Activated naive CD4-positive, alpha-beta T cell treated with anti-CD3 and anti-CD28 coated beads for 36 hours (primary cell): Measurements from ENCODE around the gene NGEF. TPM values are rescaled to one million over a fixed set of nuclear protein-coding genes. Genes with fewer than 3 reads are reported as not detected.
"Not testable (repeated sequence)": the region's sequence is repeated elsewhere in the genome, so short reads cannot be mapped to it uniquely, and the experiment has no call there.

ENCODE experiments used
- CTCF ChIA-PET: fragments of 350-600 bp; sonication (Branson Sonifier 250); formaldehyde crosslinking; loops from one replicate; lab custom pipeline; 2021; ENCODE audit warnings: antibody characterized with exemption; lab: Charles Lee
- DNase-seq: peaks from one replicate; pipeline ENCODE4 v3.0.0-alpha.2; 2020
- H3K27ac Mint-ChIP-seq: one replicate; pipeline ENCODE4 v1.8.0; 2021; ENCODE audit warnings: mild to moderate bottlenecking, mixed read lengths
- H3K27me3 Mint-ChIP-seq: one replicate; pipeline ENCODE4 v1.8.0; 2021; ENCODE audit warnings: low read depth, mixed read lengths
- H3K36me3 Mint-ChIP-seq: one replicate; pipeline ENCODE4 v1.8.0; 2021; ENCODE audit warnings: low read depth, mixed read lengths
- H3K4me1 Mint-ChIP-seq: one replicate; pipeline ENCODE4 v1.8.0; 2021; ENCODE audit warnings: low read depth, mixed read lengths
- H3K4me3 Mint-ChIP-seq: one replicate; pipeline ENCODE4 v1.8.0; 2021; ENCODE audit warnings: mild to moderate bottlenecking, moderate library complexity, mixed read lengths
- H3K9me3 Mint-ChIP-seq: one replicate; pipeline ENCODE4 v1.8.0; 2021; ENCODE audit warnings: mixed read lengths
- intact Hi-C: fragments of 100-400 bp; cut with micrococcal nuclease; formaldehyde crosslinking; loops from one replicate; pipeline ENCODE4 v1.15.1; 2023
- total RNA-seq, 2 experiments: library from RNA; stranded (reverse); gene quantifications; one replicate each; pipeline ENCODE4 v1.2.3, GENCODE V29; 2021

NGEF gene
- total RNA-seq, 2 experiments from 2014 or later = 0.12 TPM; not detected in 1

- no peak overlapping the region for H3K4me3 Mint-ChIP-seq
- H3K9me3 Mint-ChIP-seq = no peaks in the 10 kb centered on the region
- H3K36me3 Mint-ChIP-seq = no peaks in the 10 kb centered on the region
- CTCF ChIA-PET = interaction anchor here (1.1 to 1.4 kb wide), 2 partner anchors 22 to 23 kb away, joined by 3 to 5 read pairs; no protein-coding TSS in a partner anchor
- no peaks in the 10 kb centered on the region for H3K4me1 Mint-ChIP-seq
- H3K27ac Mint-ChIP-seq = no peak overlapping the region
- H3K27me3 Mint-ChIP-seq = no peaks in the 10 kb centered on the region
- intact Hi-C loops = no loop called here
- DNase-seq = no peak
Observed at GRCh38 chr2:233031556-233032500, 18.8 kb upstream of the NGEF start.

- DNase-seq = no peak
- Mint-ChIP-seq H3K27me3 (no peaks in the 10 kb centered on the region), H3K36me3 (no peaks in the 10 kb centered on the region), H3K27ac (no peak overlapping the region), H3K4me3 (no peak overlapping the region), H3K4me1 (no peaks in the 10 kb centered on the region), H3K9me3 (no peaks in the 10 kb centered on the region)
- CTCF ChIA-PET = interaction anchor here (0.6 to 1.4 kb wide), 4 partner anchors 25 to 225 kb away, joined by 3 to 5 read pairs (median 4); partner anchors contain the start of gene ATG16L1
- intact Hi-C loops = loop anchor here (5.0 kb wide), 1 partner anchor 177 kb away; no protein-coding TSS in a partner anchor
Observed at GRCh38 chr2:233029321-233029720, 16.3 kb upstream of the NGEF start.

- no peak overlapping the region for H3K4me3 Mint-ChIP-seq
- CTCF ChIA-PET = interaction anchor here (1.8 kb wide), 1 partner anchor 28 kb away, joined by 5 read pairs; no protein-coding TSS in a partner anchor
- H3K27ac Mint-ChIP-seq = no peak overlapping the region
- no peaks in the 10 kb centered on the region for H3K4me1 Mint-ChIP-seq
- intact Hi-C loops = loop anchor here (5.0 kb wide), 1 partner anchor 174 kb away; no protein-coding TSS in a partner anchor
- H3K9me3 Mint-ChIP-seq = no peaks in the 10 kb centered on the region
- H3K36me3 Mint-ChIP-seq = no peaks in the 10 kb centered on the region
- DNase-seq = no peak
- H3K27me3 Mint-ChIP-seq = no peaks in the 10 kb centered on the region
Observed at GRCh38 chr2:233026198-233026813, 13.2 kb upstream of the NGEF start.

- Mint-ChIP-seq H3K4me3 (no peak overlapping the region), H3K4me1 (no peaks in the 10 kb centered on the region), H3K27ac (no peak overlapping the region), H3K9me3 (no peaks in the 10 kb centered on the region), H3K27me3 (no peaks in the 10 kb centered on the region), H3K36me3 (no peaks in the 10 kb centered on the region)
- DNase-seq = no peak
- CTCF ChIA-PET = interaction anchor here (1.8 kb wide), 1 partner anchor 29 kb away, joined by 5 read pairs; no protein-coding TSS in a partner anchor
- intact Hi-C loops = loop anchor here (5.0 kb wide), 1 partner anchor 173 kb away; no protein-coding TSS in a partner anchor
Observed at GRCh38 chr2:233025706-233026105, 12.7 kb upstream of the NGEF start.

- CTCF ChIA-PET = no interaction called here
- H3K27me3 Mint-ChIP-seq = no peaks in the 10 kb centered on the region
- H3K9me3 Mint-ChIP-seq = no peaks in the 10 kb centered on the region
- H3K4me3 Mint-ChIP-seq = no peak overlapping the region
- intact Hi-C loops = no loop called here
- no peak for DNase-seq
- H3K4me1 Mint-ChIP-seq = no peaks in the 10 kb centered on the region
- H3K36me3 Mint-ChIP-seq = no peaks in the 10 kb centered on the region
- H3K27ac Mint-ChIP-seq = no peak overlapping the region
Observed at GRCh38 chr2:233023761-233024410, 10.8 kb upstream of the NGEF start.

- intact Hi-C loops = no loop called here
- Mint-ChIP-seq H3K27me3 (no peaks in the 10 kb centered on the region), H3K27ac (no peak overlapping the region), H3K4me3 (no peak overlapping the region), H3K4me1 (no peaks in the 10 kb centered on the region), H3K9me3 (no peaks in the 10 kb centered on the region), H3K36me3 (no peaks in the 10 kb centered on the region)
- DNase-seq = no peak
- CTCF ChIA-PET = no interaction called here
Observed at GRCh38 chr2:233023007-233023760, 10.1 kb upstream of the NGEF start.

GRCh38 chr2:233022561-233022960 is 9.5 kb upstream of the NGEF start:
- no peak for DNase-seq
- CTCF ChIA-PET = no interaction called here
- Mint-ChIP-seq H3K4me3 (no peak overlapping the region), H3K9me3 (no peaks in the 10 kb centered on the region), H3K4me1 (no peaks in the 10 kb centered on the region), H3K27me3 (no peaks in the 10 kb centered on the region), H3K36me3 (no peaks in the 10 kb centered on the region), H3K27ac (no peak overlapping the region)
- intact Hi-C loops = no loop called here

GRCh38 chr2:233021771-233022170 is 8.7 kb upstream of the NGEF start:
- H3K27me3 Mint-ChIP-seq = no peaks in the 10 kb centered on the region
- intact Hi-C loops = no loop called here
- no peak for DNase-seq
- no peaks in the 10 kb centered on the region for H3K36me3 Mint-ChIP-seq
- no peaks in the 10 kb centered on the region for H3K4me1 Mint-ChIP-seq
- H3K4me3 Mint-ChIP-seq = no peak overlapping the region
- no peak overlapping the region for H3K27ac Mint-ChIP-seq
- CTCF ChIA-PET = no interaction called here
- no peaks in the 10 kb centered on the region for H3K9me3 Mint-ChIP-seq

GRCh38 chr2:233020454-233020853 is 7.4 kb upstream of the NGEF start:
- H3K4me1 Mint-ChIP-seq = no peaks in the 10 kb centered on the region
- H3K27ac Mint-ChIP-seq = no peak overlapping the region
- no peak overlapping the region for H3K4me3 Mint-ChIP-seq
- H3K36me3 Mint-ChIP-seq = no peaks in the 10 kb centered on the region
- intact Hi-C loops = no loop called here
- no peaks in the 10 kb centered on the region for H3K27me3 Mint-ChIP-seq
- CTCF ChIA-PET = no interaction called here
- no peaks in the 10 kb centered on the region for H3K9me3 Mint-ChIP-seq
- DNase-seq = no peak

GRCh38 chr2:233019610-233020009 is 6.6 kb upstream of the NGEF start:
- intact Hi-C loops, CTCF ChIA-PET, H3K27ac Mint-ChIP-seq, H3K4me1 Mint-ChIP-seq, DNase-seq, H3K4me3 Mint-ChIP-seq, H3K9me3 Mint-ChIP-seq, H3K27me3 Mint-ChIP-seq, H3K36me3 Mint-ChIP-seq: not testable (repeated sequence)

- no peak overlapping the region for H3K4me3 Mint-ChIP-seq
- H3K36me3 Mint-ChIP-seq = no peaks in the 10 kb centered on the region
- no peaks in the 10 kb centered on the region for H3K4me1 Mint-ChIP-seq
- no peak overlapping the region for H3K27ac Mint-ChIP-seq
- no peak for DNase-seq
- CTCF ChIA-PET = no interaction called here
- intact Hi-C loops = no loop called here
- H3K27me3 Mint-ChIP-seq = no peaks in the 10 kb centered on the region
- no peaks in the 10 kb centered on the region for H3K9me3 Mint-ChIP-seq
Observed at GRCh38 chr2:233017947-233018346, 4.9 kb upstream of the NGEF start.
